Heart right ventricle (tissue), 16 donors: ENCODE measurements around the gene SCUBE1. TPM values are rescaled to one million over a fixed set of nuclear protein-coding genes. Genes with fewer than 3 reads are reported as not detected.

Experiments
- ATAC-seq, 8 donors: fragments of 200-7000 bp; cut with Tn5 transposase; one replicate each; pipeline ENCODE4 v1.9.1; 2020; ENCODE audit warnings: mild to moderate bottlenecking in 8 of 8, moderate library complexity in 8 of 8, moderate number of reproducible peaks in 1 of 8
- DNase-seq, 2 donors: peaks; one replicate each; pipeline ENCODE4 v3.0.0-alpha.2; 2020
- H3K27ac ChIP-seq, 10 donors: fragments of 200-600 bp; sonication (generic) in 2 of 10; one replicate each; pipeline versions ENCODE4 v1.5.0 to v1.8.0; 2020 to 2022; ENCODE audit warnings: mild to moderate bottlenecking in 3 of 10
- H3K27me3 ChIP-seq, 7 donors: fragments of 200-600 bp; one replicate each; pipeline ENCODE4 v1.8.0; 2021 to 2022; ENCODE audit warnings: mild to moderate bottlenecking in 2 of 7
- H3K36me3 ChIP-seq, 9 donors: fragments of 200-600 bp; sonication (generic) in 1 of 9; one replicate each; pipeline versions ENCODE4 v1.5.0 to v1.8.0; 2020 to 2022; ENCODE audit warnings: mild to moderate bottlenecking in 2 of 9
- H3K4me1 ChIP-seq, 9 donors: fragments of 200-600 bp; sonication (generic) in 1 of 9; one replicate each; pipeline versions ENCODE4 v1.5.0 to v1.8.0; 2020 to 2022; ENCODE audit warnings: mild to moderate bottlenecking in 4 of 9
- H3K4me3 ChIP-seq, 10 donors: fragments of 200-600 bp; sonication (generic) in 2 of 10; one replicate each; pipeline versions ENCODE4 v1.5.0 to v1.8.0; 2020 to 2022; ENCODE audit warnings: mild to moderate bottlenecking in 7 of 10, moderate library complexity in 2 of 10
- H3K9me3 ChIP-seq, 11 donors: fragments of 200-600 bp in 10 of 11; sonication (generic) in 2 of 11; one replicate each; pipeline versions ENCODE4 v1.5.0 to v1.8.0; 2013 to 2022; ENCODE audit warnings: mild to moderate bottlenecking in 2 of 11, control low read depth in 1 of 11, moderate library complexity in 1 of 11
- WGBS, 2 donors: extraction: QIAGEN DNeasy Blood & Tissue Kit; methylation state at CpG; one replicate each; pipeline ENCODE4 v1.1.7; 2013; ENCODE audit warnings: inconsistent platforms in 1 of 2; 5-methylcytosine and 5-hydroxymethylcytosine counted together
- intact Hi-C, 10 donors: fragments of 100-400 bp; cut with DNase I; formaldehyde crosslinking; loops; one replicate each; pipeline versions ENCODE4 v1.11.1 to v1.14.2; 2022
- polyA plus RNA-seq, 2 donors: library from polyadenylated mRNA; stranded (reverse); fragments of 200-250 nt; gene quantifications; one replicate each; pipeline ENCODE4 v1.2.3, GENCODE V29; 2013
- total RNA-seq, 10 donors: library from RNA; stranded (reverse); fragmentation: NEBNext Ultra II Directional in 3 of 10; extraction: Animal tissue kit (Norgen Biotek cat#: 25700) in 3 of 10; gene quantifications; one replicate each; pipeline versions ENCODE4 v1.2.1 to v1.2.4, GENCODE V29; 2021 to 2023
- TF ChIP-seq, protein P1 (sequence below), 9 donors: fragments of 200-600 bp; sonication (generic) in 2 of 9; IDR thresholded peaks; one replicate each; pipeline versions ENCODE4 v1.5.0 to v1.8.0; 2021 to 2022; ENCODE audit warnings: antibody characterized with exemption in 9 of 9, mild to moderate bottlenecking in 5 of 9, moderate library complexity in 1 of 9
- donor health status: Arrhythmogenic right ventricular cardiomyopathy.
- donor health status: ischemic (EF 13 %, LVEDD 7.1; RV severe dilation, severe dysfunction).
- donor health status: healthy with polysubstance abuse.
- donor health status: DM: no; HTN: yes; CAD: no.
- donor health status: DM: no; HTN: no; CAD: no.
- donor health status: ischemic (EF 25% LVEDD 6.9; RV normal size, moderate dysfunction).
- donor health status: ischemic (EF 25% LVEDD 5.7; RV mildly dilated, moderate dysfunction).
- donor health status: healthy.
- donor health status: DM: yes; HTN: yes; CAD: no.
- donor health status: Ischemic cardiomyopathy.
- donor health status: ischemic (EF 35%, LVEDD 5.7; RV mildly dilated, moderate dysfunction).
- donor health status: nonischemic (EF 11% LVEDD 7.7; RV severe dilation, severe dysfunction).
- donor health status: DM: yes; HTN: yes; CAD: no.
- donor health status: PGD.
- donor health status: ischemic (EF 29% LVEDD 5.4; RV normal size, mild dysfunction).
- donor health status: nonischemic (EF 23%, LVEDD 6.1; RV moderate dilation, normal function).

SCUBE1 gene
- total and polyA plus RNA-seq, 12 donors = 0.01 to 0.60 (median 0.13) TPM; not detected in 1

DNA sequence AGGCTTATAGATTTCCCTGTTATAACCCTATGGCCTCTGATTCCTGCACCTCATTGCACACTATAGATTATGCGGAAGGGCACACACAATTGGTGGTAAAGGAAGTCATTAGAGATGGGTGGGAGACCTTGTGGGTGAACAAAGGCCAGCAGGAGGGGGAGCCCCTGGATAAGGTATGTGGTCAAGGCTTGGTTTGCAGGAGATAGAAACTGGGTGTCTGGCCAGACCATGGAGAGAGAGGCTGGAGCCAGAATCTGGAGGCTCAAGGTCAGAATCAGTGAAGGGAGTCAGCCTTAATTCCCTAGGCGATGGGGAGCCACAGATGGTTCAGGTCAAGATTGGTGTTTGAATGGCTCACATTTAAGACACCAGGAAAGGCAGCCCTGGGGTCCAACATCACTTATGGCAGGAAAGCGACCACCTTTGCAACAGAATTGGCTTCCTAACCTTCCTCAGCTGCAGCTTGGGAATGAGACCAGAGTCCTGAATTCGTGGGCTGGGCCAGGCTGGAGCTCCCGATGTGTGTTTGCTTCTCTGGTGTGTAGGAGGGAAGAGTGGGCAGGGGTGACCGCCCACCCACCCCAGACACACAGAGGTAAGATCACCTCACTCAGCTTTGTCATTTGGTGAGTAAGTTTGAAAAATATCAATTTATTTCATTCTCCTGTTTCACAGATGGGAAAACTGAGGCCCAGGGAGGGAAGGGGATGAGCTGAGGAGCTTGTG lies 22.7 kb upstream of the SCUBE1 start:
- no peaks in the 10 kb centered on the region for H3K9me3 ChIP-seq
- 87 to 89% methylated on average over 6 of the region's 6 CpGs for WGBS, 2 donors
- intact Hi-C loops = no loop called here
- peaks cover 0 to 91% (median 55%) of the 10 kb centered on the region in 7 donors for H3K27me3 ChIP-seq
- no peaks in the 10 kb centered on the region for H3K4me1 ChIP-seq
- no peak overlapping the region for H3K27ac ChIP-seq
- DNase-seq = no peak
- no peaks in the 10 kb centered on the region for H3K36me3 ChIP-seq
- no peak for ATAC-seq
- TF ChIP-seq, protein P1, sequence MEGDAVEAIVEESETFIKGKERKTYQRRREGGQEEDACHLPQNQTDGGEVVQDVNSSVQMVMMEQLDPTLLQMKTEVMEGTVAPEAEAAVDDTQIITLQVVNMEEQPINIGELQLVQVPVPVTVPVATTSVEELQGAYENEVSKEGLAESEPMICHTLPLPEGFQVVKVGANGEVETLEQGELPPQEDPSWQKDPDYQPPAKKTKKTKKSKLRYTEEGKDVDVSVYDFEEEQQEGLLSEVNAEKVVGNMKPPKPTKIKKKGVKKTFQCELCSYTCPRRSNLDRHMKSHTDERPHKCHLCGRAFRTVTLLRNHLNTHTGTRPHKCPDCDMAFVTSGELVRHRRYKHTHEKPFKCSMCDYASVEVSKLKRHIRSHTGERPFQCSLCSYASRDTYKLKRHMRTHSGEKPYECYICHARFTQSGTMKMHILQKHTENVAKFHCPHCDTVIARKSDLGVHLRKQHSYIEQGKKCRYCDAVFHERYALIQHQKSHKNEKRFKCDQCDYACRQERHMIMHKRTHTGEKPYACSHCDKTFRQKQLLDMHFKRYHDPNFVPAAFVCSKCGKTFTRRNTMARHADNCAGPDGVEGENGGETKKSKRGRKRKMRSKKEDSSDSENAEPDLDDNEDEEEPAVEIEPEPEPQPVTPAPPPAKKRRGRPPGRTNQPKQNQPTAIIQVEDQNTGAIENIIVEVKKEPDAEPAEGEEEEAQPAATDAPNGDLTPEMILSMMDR (IDR thresholded peaks at IDR 0.05) = no peak
- H3K4me3 ChIP-seq = no peak overlapping the region

DNA sequence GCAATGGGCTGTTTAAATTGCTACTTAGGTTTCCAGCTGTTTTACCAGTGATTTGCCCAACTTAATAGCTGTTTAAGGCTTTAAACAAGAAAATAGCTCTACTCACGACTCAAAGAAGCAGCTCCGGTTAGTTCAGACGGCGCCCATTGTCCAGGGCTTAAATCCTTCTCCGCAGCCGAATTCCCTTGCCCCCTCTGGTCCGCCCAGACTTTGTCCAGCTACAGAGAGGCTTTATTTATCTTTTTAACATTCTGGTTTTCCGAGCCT lies 20.9 kb upstream of the SCUBE1 start:
- peaks cover 0 to 73% (median 41%) of the 10 kb centered on the region in 7 donors for H3K27me3 ChIP-seq
- no peaks in the 10 kb centered on the region for H3K4me1 ChIP-seq
- no peaks in the 10 kb centered on the region for H3K9me3 ChIP-seq
- ATAC-seq (no peak), DNase-seq (no peak)
- intact Hi-C loops = no loop called here
- no peak overlapping the region for H3K27ac ChIP-seq
- no peak overlapping the region for H3K4me3 ChIP-seq
- TF ChIP-seq, protein P1 (IDR thresholded peaks at IDR 0.05) = no peak
- 78 to 81% methylated on average over 8 of the region's 8 CpGs for WGBS, 2 donors
- no peaks in the 10 kb centered on the region for H3K36me3 ChIP-seq

DNA sequence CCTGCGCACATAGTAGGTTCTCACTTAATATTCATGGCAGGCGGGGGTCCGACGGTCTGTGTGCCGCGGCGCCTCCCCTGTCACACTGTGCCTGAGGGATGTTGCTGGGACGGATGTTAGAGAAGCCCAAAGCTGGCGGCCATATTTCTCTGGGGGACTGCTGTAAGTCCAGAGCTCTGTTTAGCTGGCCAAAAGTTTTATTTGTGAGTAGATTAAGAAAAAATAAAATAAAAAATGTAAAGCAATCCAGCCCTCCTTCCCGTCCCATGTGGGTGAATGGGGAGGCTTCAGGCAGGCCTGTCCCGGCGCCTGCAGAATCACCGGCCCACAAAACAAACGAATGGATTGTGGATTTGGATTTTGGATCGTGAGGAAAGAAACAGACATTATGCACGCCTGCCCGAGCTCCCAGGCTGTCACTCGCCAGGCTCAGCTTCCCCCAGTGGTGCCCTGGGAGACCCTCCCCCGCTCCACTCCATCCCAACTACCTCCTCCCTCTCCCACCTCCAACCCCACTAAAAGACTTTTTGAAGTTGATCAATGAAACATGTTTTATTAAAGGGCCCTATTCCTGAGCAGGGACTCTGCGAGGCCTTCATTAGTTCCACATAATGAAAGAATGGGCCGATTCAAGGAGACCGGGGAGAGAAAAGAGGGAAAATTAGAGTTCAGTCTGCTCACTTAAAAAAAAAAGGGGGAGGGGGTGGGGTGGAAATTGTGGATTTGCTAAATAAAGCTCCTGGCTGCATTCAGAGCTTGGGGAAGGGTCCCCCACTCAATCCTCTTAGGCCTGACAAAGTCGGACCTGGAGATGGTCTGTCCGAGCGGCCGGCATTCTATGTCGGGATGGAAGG lies 20.4 kb upstream of the SCUBE1 start:
- 76% methylated on average over 27 of the region's 27 CpGs for WGBS, 2 donors
- no peaks in the 10 kb centered on the region for H3K9me3 ChIP-seq
- H3K4me3 ChIP-seq = no peak overlapping the region
- ATAC-seq = no peak
- intact Hi-C loops = no loop called here
- TF ChIP-seq, protein P1 (IDR thresholded peaks at IDR 0.05) = no peak
- DNase-seq = no peak
- H3K27ac ChIP-seq = no peak overlapping the region
- H3K27me3 ChIP-seq = peaks cover 0 to 68% (median 36%) of the 10 kb centered on the region in 7 donors
- no peaks in the 10 kb centered on the region for H3K36me3 ChIP-seq
- H3K4me1 ChIP-seq = no peaks in the 10 kb centered on the region

DNA sequence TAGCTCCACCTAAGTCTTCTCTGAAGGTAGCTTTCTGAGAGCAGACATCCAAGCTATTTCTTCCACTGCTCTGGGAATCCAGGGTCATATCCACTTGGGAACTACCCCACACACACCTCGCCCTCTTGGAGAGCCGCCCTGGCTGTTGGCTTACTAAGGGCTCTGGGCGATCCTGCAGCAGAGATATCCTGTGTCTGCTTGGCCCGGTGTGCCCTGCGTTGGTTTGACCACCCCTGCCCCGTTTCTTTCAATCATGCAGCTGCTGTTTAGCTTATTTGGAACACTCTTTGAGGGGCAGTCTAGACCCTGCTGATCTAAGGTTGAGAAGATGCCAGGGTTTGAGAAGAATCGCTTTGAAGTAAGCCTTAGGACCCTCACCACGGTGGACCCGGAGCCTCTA lies 17.4 kb upstream of the SCUBE1 start:
- intact Hi-C loops = no loop called here
- Histone ChIP-seq H3K4me1 (no peaks in the 10 kb centered on the region), H3K27me3 (peaks cover 0 to 64% (median 25%) of the 10 kb centered on the region in 7 donors), H3K9me3 (no peaks in the 10 kb centered on the region), H3K36me3 (no peaks in the 10 kb centered on the region), H3K4me3 (no peak overlapping the region), H3K27ac (no peak overlapping the region)
- TF ChIP-seq, protein P1 (IDR thresholded peaks at IDR 0.05) = no peak
- no peak for DNase-seq
- 87 to 90% methylated on average over 9 of the region's 9 CpGs for WGBS, 2 donors
- ATAC-seq = no peak
